ENCODE data around the gene TSPO2. TPM values are rescaled to one million over a fixed set of nuclear protein-coding genes. Genes with fewer than 3 reads are reported as not detected.

The TSPO2 gene
- total and polyA plus RNA-seq, 2 of the 13 experiments (the other 11 are each of a cell fraction or from before 2014, with no cell fraction given), result 0.55 TPM; not detected in 1

DNA sequence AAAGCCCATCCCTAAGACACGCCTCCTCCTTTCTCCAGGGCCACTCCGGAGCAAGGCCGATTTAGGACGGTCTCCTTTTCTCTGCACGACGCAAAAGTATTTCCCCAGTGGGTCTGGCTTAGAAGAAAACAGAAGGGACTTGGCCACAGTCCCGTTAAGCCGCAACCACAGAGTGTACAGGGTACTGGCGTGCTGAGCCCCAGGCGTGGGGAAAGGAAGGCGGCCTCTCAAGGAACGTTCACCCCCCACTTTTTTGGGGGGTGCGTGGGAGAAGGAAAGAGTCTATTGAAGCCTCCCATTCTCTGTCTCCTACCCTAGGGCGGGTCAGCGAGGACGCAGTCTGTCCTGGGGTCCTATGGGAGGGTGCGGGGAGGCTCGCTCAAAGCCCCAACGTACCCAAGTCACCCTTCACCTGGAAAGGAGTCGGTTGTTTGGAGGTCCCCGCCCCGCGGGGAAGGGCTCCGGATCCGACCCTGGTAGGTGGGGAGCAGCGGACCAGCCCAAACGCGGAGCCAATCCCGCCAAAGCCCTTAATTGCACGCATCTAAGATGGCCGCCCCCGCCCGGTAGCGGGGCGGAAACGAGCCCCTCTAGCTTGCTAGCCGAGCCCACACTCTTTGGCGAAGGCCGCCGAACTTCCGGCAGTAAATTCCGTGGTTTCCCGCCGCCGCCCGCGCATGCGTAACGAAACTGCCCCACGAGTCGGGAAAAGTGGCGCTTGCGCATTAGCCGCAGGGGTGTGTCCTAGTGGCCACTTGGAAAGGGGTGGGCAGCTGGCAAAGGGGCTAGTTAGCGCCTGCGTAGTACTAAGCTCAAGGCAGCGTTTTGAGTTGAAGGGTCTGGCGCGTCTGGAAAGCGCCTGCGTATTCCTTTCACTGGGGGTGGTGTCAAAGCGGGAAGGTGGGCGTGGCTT, 29.9 kb downstream of the TSPO2 start, which contains the start of gene OARD1 (continued):
- TF ChIP-seq ZNF770 (CRISPR knock-in tag; IDR thresholded peaks at IDR 0.05) (no peak), ZNF556 (CRISPR knock-in tag; IDR thresholded peaks at IDR 0.05; ENCODE audit: borderline replicate concordance) (peak; percentile 78), BCLAF1 (IDR thresholded peaks at IDR 0.05) (no peak), SALL1 (CRISPR knock-in tag; IDR thresholded peaks at IDR 0.05) (peak; percentile 59), ARNT2 (CRISPR knock-in tag; IDR thresholded peaks at IDR 0.05; ENCODE audit: low read depth) (no peak; the same call in 1 of the 2 replicates), ZNF766 (CRISPR knock-in tag; IDR thresholded peaks at IDR 0.05; ENCODE audit: borderline replicate concordance) (peak; percentile 96; the same call in 1 of the 2 replicates), HIVEP1 (CRISPR knock-in tag; IDR thresholded peaks at IDR 0.05) (no peak), ZNF850 (CRISPR knock-in tag; conservative IDR thresholded peaks at IDR 0.05) (no peak), GZF1 (CRISPR knock-in tag; IDR thresholded peaks at IDR 0.05) (peak; percentile 72; the same call in 1 of the 2 replicates), TP53 (CRISPR knock-in tag; conservative IDR thresholded peaks at IDR 0.05) (0 out of 2 replicates have a peak, but pooled peaks have one; percentile 33), STAT6 (CRISPR knock-in tag; IDR thresholded peaks at IDR 0.05; ENCODE audit: borderline replicate concordance) (peak; percentile 60; the same call in 1 of the 2 replicates)
- TF ChIP-seq, protein P1, sequence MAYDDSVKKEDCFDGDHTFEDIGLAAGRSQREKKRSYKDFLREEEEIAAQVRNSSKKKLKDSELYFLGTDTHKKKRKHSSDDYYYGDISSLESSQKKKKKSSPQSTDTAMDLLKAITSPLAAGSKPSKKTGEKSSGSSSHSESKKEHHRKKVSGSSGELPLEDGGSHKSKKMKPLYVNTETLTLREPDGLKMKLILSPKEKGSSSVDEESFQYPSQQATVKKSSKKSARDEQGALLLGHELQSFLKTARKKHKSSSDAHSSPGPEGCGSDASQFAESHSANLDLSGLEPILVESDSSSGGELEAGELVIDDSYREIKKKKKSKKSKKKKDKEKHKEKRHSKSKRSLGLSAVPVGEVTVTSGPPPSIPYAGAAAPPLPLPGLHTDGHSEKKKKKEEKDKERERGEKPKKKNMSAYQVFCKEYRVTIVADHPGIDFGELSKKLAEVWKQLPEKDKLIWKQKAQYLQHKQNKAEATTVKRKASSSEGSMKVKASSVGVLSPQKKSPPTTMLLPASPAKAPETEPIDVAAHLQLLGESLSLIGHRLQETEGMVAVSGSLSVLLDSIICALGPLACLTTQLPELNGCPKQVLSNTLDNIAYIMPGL (CRISPR knock-in tag; IDR thresholded peaks at IDR 0.05; ENCODE audit: borderline replicate concordance in 1 of 2, low read depth in 1 of 2), result peak; percentile 82 to 86
- TF ChIP-seq, protein P2, sequence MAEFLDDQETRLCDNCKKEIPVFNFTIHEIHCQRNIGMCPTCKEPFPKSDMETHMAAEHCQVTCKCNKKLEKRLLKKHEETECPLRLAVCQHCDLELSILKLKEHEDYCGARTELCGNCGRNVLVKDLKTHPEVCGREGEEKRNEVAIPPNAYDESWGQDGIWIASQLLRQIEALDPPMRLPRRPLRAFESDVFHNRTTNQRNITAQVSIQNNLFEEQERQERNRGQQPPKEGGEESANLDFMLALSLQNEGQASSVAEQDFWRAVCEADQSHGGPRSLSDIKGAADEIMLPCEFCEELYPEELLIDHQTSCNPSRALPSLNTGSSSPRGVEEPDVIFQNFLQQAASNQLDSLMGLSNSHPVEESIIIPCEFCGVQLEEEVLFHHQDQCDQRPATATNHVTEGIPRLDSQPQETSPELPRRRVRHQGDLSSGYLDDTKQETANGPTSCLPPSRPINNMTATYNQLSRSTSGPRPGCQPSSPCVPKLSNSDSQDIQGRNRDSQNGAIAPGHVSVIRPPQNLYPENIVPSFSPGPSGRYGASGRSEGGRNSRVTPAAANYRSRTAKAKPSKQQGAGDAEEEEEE (CRISPR knock-in tag; IDR thresholded peaks at IDR 0.05; ENCODE audit: borderline replicate concordance), result peak; percentile 99

Measured in HepG2 (cell line).